Fibroblast of lung (primary cell): ENCODE data around the gene ATP10A.

Experiments used
- CTCF ChIP-seq, 2 donors: IDR thresholded peaks in 1 of 2; conservative IDR thresholded peaks in 1 of 2; 1 replicate in 1 of 2; 2 replicates in 1 of 2; pipeline ENCODE4 v1.5.1; 2011 to 2012; ENCODE audit warnings: low read length in 2 of 2, control low read depth in 1 of 2, inconsistent platforms in 1 of 2, low read depth in 1 of 2, mild to moderate bottlenecking in 1 of 2
- EZH2 ChIP-seq: IDR thresholded peaks from 2 replicates; pipeline ENCODE4 v1.5.1; 2012; ENCODE audit warnings: low read length, control low read depth, mild to moderate bottlenecking; ENCODE audit errors: missing control alignments

GRCh38 chr15:25733856-25734679, 129.1 kb downstream of the ATP10A start:
- TF ChIP-seq CTCF (conservative IDR thresholded peaks at IDR 0.05 in 1 of 2, IDR thresholded peaks at IDR 0.05 in 1 of 2; ENCODE audit: low read depth in 1 of 2, low read length in 2 of 2) (no peak), EZH2 (no peak)
